ENCODE data around the gene BACE1-AS.
"Not testable (repeated sequence)": the region's sequence is repeated elsewhere in the genome, so short reads cannot be mapped to it uniquely, and the experiment has no call there.

The BACE1-AS gene

DNA sequence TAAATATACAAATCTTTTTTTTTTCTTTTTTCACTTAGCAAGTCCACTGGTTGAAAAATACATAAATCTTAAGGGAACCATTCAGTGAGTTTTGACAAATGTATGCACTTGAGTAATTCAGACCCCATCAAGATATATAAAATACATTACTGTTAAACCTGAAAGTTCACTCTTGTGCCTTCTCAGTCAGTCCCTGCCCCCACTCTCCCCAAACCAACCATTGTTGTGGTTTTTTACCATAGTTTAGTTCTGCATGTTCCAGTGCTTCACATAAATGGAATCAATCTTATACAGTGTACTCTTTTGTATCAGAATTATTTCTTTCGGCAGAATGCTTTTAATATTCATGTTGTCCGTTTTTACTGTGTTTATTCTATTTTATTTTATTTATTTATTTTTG, 32.6 kb upstream of the BACE1-AS start:
- Mint-ChIP-seq H3K4me3 (no peak overlapping the region), H3K4me1 (no peaks in the 10 kb centered on the region), H3K27me3 (ENCODE audit: low read depth, poor library complexity) (no peaks in the 10 kb centered on the region), H3K36me3 (ENCODE audit: low read depth) (peaks cover 82% of the 10 kb centered on the region), H3K27ac (no peak overlapping the region), H3K9me3 (no peaks in the 10 kb centered on the region)
- TF ChIP-seq, protein P1, sequence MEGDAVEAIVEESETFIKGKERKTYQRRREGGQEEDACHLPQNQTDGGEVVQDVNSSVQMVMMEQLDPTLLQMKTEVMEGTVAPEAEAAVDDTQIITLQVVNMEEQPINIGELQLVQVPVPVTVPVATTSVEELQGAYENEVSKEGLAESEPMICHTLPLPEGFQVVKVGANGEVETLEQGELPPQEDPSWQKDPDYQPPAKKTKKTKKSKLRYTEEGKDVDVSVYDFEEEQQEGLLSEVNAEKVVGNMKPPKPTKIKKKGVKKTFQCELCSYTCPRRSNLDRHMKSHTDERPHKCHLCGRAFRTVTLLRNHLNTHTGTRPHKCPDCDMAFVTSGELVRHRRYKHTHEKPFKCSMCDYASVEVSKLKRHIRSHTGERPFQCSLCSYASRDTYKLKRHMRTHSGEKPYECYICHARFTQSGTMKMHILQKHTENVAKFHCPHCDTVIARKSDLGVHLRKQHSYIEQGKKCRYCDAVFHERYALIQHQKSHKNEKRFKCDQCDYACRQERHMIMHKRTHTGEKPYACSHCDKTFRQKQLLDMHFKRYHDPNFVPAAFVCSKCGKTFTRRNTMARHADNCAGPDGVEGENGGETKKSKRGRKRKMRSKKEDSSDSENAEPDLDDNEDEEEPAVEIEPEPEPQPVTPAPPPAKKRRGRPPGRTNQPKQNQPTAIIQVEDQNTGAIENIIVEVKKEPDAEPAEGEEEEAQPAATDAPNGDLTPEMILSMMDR (IDR thresholded peaks at IDR 0.05), result no peak
- DNase-seq, result no peak

DNA sequence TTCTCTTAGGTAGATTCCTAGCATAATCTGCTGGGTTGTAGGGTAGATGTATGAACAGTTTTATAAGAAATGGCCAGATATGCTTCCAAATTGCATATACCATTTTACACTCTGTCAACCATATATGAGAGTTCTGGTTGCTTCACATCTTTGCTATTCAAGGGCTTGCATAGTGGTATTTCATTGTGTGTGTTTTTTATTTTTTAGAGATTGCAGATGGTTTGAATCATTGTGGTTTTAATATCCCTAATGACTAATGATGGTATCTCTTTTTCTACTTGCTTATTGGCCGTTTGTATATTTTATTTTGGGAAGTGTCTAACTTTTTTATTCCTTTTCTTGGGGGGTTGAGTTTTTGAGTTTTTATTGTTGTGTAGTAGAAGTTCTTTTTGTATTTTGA, 31.7 kb upstream of the BACE1-AS start:
- Mint-ChIP-seq H3K27ac (no peak overlapping the region), H3K36me3 (ENCODE audit: low read depth) (peaks cover 83% of the 10 kb centered on the region), H3K4me3 (no peak overlapping the region), H3K9me3 (no peaks in the 10 kb centered on the region), H3K27me3 (ENCODE audit: low read depth, poor library complexity) (no peaks in the 10 kb centered on the region), H3K4me1 (no peaks in the 10 kb centered on the region)
- TF ChIP-seq, protein P1 (IDR thresholded peaks at IDR 0.05), result no peak
- DNase-seq, result no peak

DNA sequence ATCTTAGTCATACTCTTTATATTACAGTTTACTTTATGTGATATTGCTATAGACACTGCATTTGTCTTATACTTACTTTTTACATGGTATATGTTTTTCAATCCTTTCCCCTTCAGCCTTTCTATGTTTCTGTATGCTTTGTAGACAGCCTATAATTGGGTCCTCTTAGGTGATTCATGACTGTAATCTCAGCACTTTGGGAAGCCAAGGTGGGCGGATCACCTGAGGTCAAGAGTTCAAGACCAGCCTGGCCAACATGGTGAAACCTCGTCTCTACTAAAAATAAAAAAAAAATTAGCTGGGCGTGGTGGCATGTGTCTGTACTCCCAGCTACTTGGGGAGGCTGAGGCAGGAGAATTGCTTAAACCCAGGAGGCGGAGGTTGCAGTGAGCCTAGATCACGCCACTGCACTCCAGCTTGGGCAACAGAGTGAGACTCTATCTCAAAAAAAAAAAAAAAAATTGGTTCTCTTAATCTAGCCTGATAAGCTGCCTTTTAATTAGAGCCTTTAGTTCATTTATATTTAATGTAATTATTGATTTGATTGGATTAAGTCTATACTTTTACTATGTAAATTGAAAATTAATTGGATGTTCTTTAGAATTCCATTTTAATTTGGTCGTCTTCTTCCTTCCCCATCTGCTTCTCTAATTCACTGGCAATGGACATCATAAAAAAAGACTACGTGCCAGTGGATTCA, 26.4 kb upstream of the BACE1-AS start:
- H3K27me3 Mint-ChIP-seq (ENCODE audit: low read depth, poor library complexity); DNase-seq; H3K27ac Mint-ChIP-seq; H3K4me1 Mint-ChIP-seq; H3K4me3 Mint-ChIP-seq; H3K9me3 Mint-ChIP-seq: not testable (repeated sequence)
- H3K36me3 Mint-ChIP-seq (ENCODE audit: low read depth), result peaks cover 80% of the 10 kb centered on the region

DNA sequence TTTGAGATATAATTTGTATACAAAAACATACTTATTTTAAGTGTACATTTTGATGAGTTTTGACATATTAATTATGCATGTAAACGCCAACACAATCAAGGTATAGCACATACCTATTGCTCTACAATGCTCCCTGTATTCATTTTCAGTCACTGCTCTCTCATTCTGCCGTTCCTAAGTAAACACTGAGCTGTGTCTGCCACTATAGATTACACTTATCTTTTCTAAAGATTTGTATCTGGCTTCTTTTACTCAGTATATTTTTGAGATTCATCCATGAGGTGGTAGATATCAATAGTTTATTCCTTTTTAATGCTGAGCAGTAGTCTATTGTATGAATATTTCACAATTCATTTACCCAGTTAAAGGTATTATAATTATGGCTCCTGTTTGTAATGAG, 25.4 kb upstream of the BACE1-AS start:
- DNase-seq, result no peak
- TF ChIP-seq, protein P1 (IDR thresholded peaks at IDR 0.05), result no peak
- peaks cover 4% of the 10 kb centered on the region for H3K9me3 Mint-ChIP-seq
- no peak overlapping the region for H3K4me3 Mint-ChIP-seq
- peaks cover 3% of the 10 kb centered on the region for H3K27me3 Mint-ChIP-seq (ENCODE audit: low read depth, poor library complexity)
- no peaks in the 10 kb centered on the region for H3K4me1 Mint-ChIP-seq
- H3K36me3 Mint-ChIP-seq (ENCODE audit: low read depth), result peaks cover 77% of the 10 kb centered on the region
- H3K27ac Mint-ChIP-seq, result no peak overlapping the region

DNA sequence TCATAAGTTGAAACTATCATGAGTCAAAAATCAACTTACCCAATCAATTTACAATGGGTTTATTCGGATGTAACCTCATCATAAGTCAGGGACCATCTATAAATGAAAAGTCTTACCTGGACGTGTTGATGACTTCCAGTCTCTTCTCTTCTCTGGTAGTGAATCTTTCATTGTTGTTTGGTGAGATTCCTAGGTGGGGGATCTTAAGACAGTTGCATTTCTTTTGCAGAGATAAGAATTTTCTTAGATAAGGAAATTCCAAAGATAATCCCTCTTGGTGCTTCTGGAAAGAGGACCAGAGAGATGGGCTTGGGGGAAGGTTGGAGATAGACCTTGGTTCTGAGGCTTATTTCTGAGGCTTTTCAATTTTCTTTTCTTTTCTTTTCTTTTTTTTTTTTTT, 21.3 kb upstream of the BACE1-AS start:
- no peak for DNase-seq
- Mint-ChIP-seq H3K4me3 (no peak overlapping the region), H3K27me3 (ENCODE audit: low read depth, poor library complexity) (peaks cover 3% of the 10 kb centered on the region)

DNA sequence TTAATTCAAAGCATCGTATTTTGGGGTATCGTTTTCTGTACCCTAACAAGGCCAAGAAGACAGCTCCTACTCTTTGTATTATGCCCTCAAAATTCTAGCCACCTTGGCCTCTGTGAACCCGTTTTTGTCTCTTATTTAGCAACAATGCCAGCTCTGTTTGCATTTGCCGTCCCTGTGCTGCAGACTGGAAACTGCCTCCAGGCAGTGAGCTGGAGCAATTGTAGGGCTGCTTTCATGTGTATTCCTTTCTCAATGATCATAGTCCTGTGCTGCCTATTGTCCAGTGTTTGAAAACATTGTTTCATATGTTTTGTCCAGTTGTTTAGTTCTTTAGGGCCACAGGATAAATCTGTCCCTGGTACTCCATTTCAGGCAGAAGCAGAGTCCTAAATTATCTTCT, 19.9 kb upstream of the BACE1-AS start:
- no peak overlapping the region for H3K27ac Mint-ChIP-seq
- H3K4me3 Mint-ChIP-seq, result no peak overlapping the region
- TF ChIP-seq, protein P1 (IDR thresholded peaks at IDR 0.05), result no peak
- peaks cover 77% of the 10 kb centered on the region for H3K36me3 Mint-ChIP-seq (ENCODE audit: low read depth)
- H3K27me3 Mint-ChIP-seq (ENCODE audit: low read depth, poor library complexity), result peaks cover 3% of the 10 kb centered on the region
- DNase-seq, result no peak
- peaks cover 22% of the 10 kb centered on the region for H3K9me3 Mint-ChIP-seq
- H3K4me1 Mint-ChIP-seq, result no peaks in the 10 kb centered on the region

More for the DNA sequence above, 21.3 kb upstream of the BACE1-AS start:
- Mint-ChIP-seq H3K9me3 (peaks cover 22% of the 10 kb centered on the region), H3K4me1 (no peaks in the 10 kb centered on the region), H3K36me3 (ENCODE audit: low read depth) (peaks cover 77% of the 10 kb centered on the region), H3K27ac (no peak overlapping the region)
- TF ChIP-seq, protein P1 (IDR thresholded peaks at IDR 0.05), result no peak

DNA sequence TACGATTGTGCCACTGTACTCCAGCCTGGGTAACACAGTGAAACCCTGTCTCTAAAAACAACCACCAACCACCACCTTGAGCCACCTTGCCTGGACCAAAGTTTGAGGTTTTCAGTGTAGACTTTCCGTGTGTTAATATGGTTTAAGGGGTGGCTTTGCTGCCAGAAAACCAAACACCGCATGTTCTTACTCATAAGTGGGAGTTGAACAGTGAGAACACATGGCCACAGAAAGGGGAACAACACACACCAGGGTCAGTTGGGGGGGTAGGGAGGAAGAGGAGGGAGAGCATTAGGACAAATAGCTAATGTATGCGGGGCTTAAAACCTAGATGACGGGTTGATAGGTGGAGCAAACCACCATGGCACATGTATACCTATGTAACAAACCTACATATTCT, 19.0 kb upstream of the BACE1-AS start:
- not testable (repeated sequence) for H3K27me3 Mint-ChIP-seq (ENCODE audit: low read depth, poor library complexity); H3K27ac Mint-ChIP-seq; H3K4me3 Mint-ChIP-seq; DNase-seq; H3K4me1 Mint-ChIP-seq
- Mint-ChIP-seq H3K36me3 (ENCODE audit: low read depth) (peaks cover 68% of the 10 kb centered on the region), H3K9me3 (peaks cover 18% of the 10 kb centered on the region)
